LNCaP clone FGC (cell line): ENCODE data around the gene SLC27A3.

Source experiments
- DNase-seq: peaks from one replicate; pipeline ENCODE4 v3.0.0-alpha.2; 2011; ENCODE audit warnings: low read depth
- H3K4me3 ChIP-seq: 2 replicates; pipeline ENCODE4 v1.5.1; 2011; ENCODE audit warnings: mild to moderate bottlenecking, low read depth, low read length, control low read depth
- TF ChIP-seq, protein P1 (sequence below): IDR thresholded peaks from 2 replicates; pipeline ENCODE4 v1.5.1; 2012; ENCODE audit warnings: mild to moderate bottlenecking; ENCODE audit not compliant: control insufficient read depth, insufficient read depth; ENCODE audit errors: extremely low read depth

Gene SLC27A3

GRCh38 chr1:153750026-153750995, 24.9 kb upstream of the SLC27A3 start:
- DNase-seq: peak; percentile 49
- TF ChIP-seq, protein P1, sequence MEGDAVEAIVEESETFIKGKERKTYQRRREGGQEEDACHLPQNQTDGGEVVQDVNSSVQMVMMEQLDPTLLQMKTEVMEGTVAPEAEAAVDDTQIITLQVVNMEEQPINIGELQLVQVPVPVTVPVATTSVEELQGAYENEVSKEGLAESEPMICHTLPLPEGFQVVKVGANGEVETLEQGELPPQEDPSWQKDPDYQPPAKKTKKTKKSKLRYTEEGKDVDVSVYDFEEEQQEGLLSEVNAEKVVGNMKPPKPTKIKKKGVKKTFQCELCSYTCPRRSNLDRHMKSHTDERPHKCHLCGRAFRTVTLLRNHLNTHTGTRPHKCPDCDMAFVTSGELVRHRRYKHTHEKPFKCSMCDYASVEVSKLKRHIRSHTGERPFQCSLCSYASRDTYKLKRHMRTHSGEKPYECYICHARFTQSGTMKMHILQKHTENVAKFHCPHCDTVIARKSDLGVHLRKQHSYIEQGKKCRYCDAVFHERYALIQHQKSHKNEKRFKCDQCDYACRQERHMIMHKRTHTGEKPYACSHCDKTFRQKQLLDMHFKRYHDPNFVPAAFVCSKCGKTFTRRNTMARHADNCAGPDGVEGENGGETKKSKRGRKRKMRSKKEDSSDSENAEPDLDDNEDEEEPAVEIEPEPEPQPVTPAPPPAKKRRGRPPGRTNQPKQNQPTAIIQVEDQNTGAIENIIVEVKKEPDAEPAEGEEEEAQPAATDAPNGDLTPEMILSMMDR: 0 out of 2 replicates have a peak, but pooled peaks have one; percentile 7
- no peak overlapping the region for H3K4me3 ChIP-seq

GRCh38 chr1:153752072-153752471, 23.1 kb upstream of the SLC27A3 start:
- TF ChIP-seq, protein P1: no peak
- H3K4me3 ChIP-seq: no peak overlapping the region
- DNase-seq: no peak

GRCh38 chr1:153752571-153753195, 22.5 kb upstream of the SLC27A3 start:
- TF ChIP-seq, protein P1: no peak
- H3K4me3 ChIP-seq: no peak overlapping the region
- no peak for DNase-seq

DNA sequence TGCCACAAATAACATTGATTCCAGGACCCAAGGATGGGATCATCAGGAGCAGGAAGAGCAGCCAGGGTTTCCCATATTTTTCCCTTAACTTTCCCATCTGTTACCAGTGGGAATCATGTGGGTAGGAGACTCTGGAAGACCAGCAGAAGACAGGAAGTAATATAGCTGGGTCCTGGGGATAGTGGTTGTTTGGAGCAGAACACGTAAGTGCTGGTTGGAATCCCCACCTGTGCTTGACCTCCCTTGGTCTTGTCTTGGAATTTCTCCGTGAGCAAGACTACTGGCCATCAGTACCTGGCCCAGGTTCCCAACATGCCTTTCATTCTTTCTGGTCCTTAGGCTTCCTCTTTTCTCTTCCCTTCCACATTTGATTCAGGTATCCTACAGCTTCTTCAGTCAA, 20.9 kb upstream of the SLC27A3 start:
- no peak for DNase-seq
- no peak overlapping the region for H3K4me3 ChIP-seq
- TF ChIP-seq, protein P1: no peak

DNA sequence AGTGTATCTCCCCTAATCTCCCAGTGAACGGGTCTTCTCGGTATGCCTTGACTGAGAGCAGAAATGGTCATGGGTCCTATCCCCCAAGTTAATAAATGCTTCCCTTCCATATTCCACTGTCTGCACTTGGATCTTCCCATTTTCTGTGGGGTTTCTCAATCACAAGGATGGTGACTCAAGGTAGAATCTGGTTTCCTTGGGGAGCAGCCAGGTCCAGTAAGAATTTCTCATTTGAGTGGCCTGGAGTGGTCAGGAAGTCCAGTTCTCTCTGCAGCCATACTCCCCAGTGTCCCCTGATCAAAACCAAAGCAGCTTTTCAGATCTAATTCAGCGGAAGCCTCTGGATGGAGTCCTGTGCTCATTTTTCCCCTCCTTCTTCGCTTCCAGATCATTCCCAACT, 14.8 kb upstream of the SLC27A3 start:
- TF ChIP-seq, protein P1: no peak
- DNase-seq: no peak
- H3K4me3 ChIP-seq: no peak overlapping the region

- DNase-seq: no peak
- no peak overlapping the region for H3K4me3 ChIP-seq
- TF ChIP-seq, protein P1: no peak
Measured at GRCh38 chr1:153763365-153764225, 11.6 kb upstream of the SLC27A3 start.
